GM18873 (cell line): Measurements from ENCODE around the gene GLMP.

Source experiments
- ATAC-seq: cut with Tn5 transposase; IDR thresholded peaks from one replicate; pipeline ENCODE4 v1.9.1; 2021; ENCODE audit warnings: mild to moderate bottlenecking, moderate library complexity, moderate number of reproducible peaks; ENCODE audit not compliant: unreplicated experiment, low FRiP score

GLMP gene

DNA sequence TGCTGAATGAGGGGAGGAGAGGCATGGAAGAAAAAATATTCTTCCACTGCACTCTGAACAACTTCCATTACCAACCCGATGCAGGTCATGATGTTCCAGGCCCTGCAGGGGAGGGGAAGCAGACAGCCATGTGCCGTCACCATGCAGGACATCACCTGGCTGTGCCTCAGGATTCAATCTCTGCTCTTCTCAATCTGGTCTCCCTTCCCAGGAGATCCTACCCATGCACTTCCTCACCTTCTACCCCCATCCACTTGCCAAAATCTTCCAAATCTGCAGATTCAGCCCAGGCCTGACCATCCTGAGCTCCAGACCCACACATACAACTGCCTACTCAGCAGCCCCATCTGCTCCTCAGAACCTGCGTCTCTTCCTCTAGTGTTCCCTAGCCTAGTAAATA is 41.8 kb downstream of the GLMP start:
- no peak for ATAC-seq

GRCh38 chr1:156251527-156251926 is 44.0 kb downstream of the GLMP start:
- no peak for ATAC-seq

GRCh38 chr1:156249593-156249992 is 45.9 kb downstream of the GLMP start:
- ATAC-seq, result no peak

DNA sequence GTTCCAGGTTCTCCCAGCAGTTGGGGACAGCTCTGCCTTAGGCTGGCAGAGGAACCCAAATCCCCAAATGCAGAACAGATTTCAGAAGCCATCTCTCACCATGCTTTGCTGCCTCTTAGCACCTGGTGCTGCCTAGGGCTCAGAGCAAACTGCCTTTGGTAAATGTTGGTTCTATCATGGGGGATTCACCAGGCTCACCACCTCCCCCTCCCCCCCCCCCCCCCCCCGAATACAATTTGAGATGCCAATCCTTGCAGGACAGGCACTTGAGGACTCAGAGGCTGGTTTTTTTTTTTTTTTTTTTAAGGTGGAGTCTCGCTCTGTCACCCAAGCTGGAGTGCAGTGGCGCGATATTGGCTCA is 47.2 kb downstream of the GLMP start:
- ATAC-seq, result no peak

- ATAC-seq, result no peak
Measured at GRCh38 chr1:156247460-156248322, 47.8 kb downstream of the GLMP start, which contains the start of gene PAQR6. PAQR6 (minus strand) TSS chr1:156248056; CDS start chr1:156246731, 1,325 bp downstream.

DNA sequence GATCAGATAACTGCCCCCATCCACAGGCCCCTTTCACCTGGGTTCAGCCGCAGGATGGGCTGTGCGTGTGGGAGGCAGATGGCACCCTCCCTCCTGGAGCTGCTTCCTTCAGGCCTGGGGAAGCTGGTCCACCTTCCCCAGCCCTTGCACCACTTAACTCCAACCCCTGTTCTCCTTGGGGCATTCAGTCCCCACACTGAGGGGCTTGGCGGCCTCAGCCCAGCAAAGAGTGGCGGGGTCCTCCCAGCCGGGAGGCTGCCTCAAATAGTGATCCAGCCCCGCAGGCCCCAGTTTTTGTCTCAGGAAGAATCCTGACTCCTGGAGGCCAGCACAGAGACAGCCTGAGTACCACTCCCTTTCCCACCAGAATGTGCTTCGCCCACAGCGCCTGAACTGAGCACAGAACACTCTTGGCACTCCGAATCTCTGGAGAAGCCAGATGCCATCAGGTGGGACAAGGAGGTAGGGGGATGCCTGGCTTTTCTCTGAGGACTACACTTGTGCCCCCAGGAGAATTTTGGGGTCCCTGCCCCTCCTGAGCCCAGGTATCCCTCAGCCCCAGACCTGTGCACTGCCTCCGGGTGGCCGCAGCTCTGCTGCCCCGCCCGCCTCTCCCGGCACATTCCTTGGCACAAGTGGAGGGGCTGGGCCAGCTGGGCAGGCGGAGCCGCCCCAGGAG is 48.6 kb downstream of the GLMP start:
- ATAC-seq, result no peak

GRCh38 chr1:156246241-156246780 is 49.2 kb downstream of the GLMP start:
- no peak for ATAC-seq

GRCh38 chr1:156245451-156246232 is 49.8 kb downstream of the GLMP start:
- no peak for ATAC-seq

GRCh38 chr1:156244712-156245111 is 50.8 kb downstream of the GLMP start:
- ATAC-seq, result no peak

- no peak for ATAC-seq
Measured at GRCh38 chr1:156244126-156244525, 51.4 kb downstream of the GLMP start.

GRCh38 chr1:156242738-156243137 is 52.7 kb downstream of the GLMP start:
- no peak for ATAC-seq
